NCI-H2196 treated with DMSO at 0.1 percent for 48 hours (cell line): ENCODE results near the gene TRAF4.
A peak's percentile ranks its signal among the peaks of the same experiment; 100 is the strongest.
"Not testable (repeated sequence)": the region's sequence is repeated elsewhere in the genome, so short reads cannot be mapped to it uniquely, and the experiment has no call there.

ENCODE experiments used
- DNase-seq: peaks from one replicate; lab custom pipeline; 2025; ENCODE audit not compliant: unreplicated experiment; lab: John Stamatoyannopoulos, UW

The TRAF4 gene

GRCh38 chr17:28714281-28714680 is 29.5 kb upstream of the TRAF4 start:
- no peak for DNase-seq

- DNase-seq = no peak
These were observed 28.6 kb upstream of the TRAF4 start for GRCh38 chr17:28715217-28715616.

- DNase-seq = no peak
These were observed 26.9 kb upstream of the TRAF4 start for GRCh38 chr17:28716740-28717577.

DNA sequence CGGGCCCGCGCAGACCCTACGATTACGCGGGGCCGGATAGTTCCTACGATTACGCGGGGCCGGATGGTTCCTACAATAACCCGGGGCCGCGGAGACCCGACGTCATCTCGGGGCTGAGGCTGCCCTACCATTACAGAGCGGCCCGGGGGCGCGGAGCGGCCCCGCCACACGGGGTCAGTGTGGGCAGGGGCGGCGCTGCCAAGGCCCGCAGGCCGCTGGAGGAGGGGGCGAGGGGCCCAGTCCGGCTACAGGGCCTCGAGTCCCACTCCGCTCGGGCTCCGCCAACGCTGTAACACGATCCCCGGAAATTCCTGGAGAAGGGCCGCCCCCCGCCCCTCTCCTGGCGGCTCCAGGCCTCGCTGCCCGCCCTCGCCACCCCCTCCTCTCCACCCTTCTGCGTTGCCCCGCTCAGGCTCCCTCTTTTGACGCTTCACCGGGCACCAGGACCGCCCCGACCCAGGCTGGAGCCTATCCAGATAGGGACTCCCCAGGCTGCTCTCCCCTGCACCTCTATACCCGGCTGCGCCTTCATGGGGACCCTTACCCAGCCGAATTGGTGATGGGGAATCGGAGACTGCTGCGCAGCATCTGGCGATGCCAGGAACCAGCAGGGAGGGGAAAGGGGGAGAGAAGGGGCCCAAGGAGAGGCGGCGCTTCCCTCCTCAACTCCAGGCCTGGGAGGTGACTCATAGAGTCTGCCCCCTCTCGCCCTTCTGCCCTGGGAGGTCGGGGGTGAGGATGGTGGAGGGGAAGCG is 26.1 kb upstream of the TRAF4 start, which contains the start of gene RAB34:
TSS of gene RAB34 (minus strand) at position 291 of the 755 bp plus-strand sequence. CDS start 602 bp downstream, outside the sequence.
- DNase-seq = no peak

GRCh38 chr17:28718333-28719020 is 25.3 kb upstream of the TRAF4 start:
- no peak for DNase-seq

GRCh38 chr17:28719021-28719433 is 24.8 kb upstream of the TRAF4 start:
- no peak for DNase-seq

- DNase-seq = no peak
These were observed 23.4 kb upstream of the TRAF4 start for GRCh38 chr17:28720247-28720996.

DNA sequence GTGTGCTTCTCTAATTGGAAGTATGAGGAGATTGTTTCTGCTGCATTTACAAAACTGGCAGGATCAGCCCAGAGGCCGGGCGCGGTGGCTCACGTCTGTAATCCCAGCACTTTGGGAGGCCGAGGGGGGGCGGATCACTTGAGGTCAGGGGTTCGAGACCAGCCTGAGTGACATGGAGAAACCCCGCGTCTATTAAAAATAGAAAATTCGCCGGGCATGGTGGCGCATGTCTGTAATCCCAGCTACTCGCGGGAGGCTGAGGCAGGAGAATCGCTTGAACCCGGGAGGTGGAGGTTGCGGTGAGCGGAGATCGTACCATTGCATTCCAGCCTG is 22.8 kb upstream of the TRAF4 start:
- DNase-seq = not testable (repeated sequence)

DNA sequence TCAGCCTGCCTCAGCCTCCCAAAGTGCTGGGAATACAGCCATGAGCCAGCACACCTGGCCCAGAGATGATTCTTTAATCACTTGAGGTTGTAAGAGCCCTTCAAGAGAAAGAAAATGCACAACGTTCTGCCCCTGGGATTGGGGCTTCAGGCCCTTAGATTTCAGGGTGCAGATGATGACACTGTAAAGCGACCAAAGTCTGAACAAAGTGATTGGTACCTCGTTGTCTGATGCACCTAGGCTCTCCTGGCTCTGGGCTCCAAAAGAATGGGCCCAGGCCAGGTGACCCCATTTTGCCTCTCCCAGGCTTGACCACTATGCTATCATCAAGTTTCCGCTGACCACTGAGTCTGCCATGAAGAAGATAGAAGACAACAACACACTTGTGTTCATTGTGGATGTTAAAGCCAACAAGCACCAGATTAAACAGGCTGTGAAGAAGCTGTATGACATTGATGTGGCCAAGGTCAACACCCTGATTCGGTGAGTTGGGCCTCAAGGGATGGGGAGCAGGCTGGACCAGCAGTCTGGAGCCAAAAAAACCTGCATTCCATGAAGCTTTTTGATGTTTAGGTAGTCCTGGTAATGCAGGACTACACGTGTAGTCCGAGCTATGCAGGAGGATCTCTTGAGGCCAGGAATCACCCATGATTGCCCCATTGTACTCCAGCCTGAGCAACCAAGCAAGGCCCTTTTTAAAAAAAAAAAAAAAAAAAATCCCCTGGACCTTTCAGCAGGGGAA is 21.2 kb upstream of the TRAF4 start:
- DNase-seq = no peak

- no peak for DNase-seq
These were observed 20.5 kb upstream of the TRAF4 start for GRCh38 chr17:28723159-28723835.

- not testable (repeated sequence) for DNase-seq
These were observed 19.8 kb upstream of the TRAF4 start for GRCh38 chr17:28723836-28724499.

DNA sequence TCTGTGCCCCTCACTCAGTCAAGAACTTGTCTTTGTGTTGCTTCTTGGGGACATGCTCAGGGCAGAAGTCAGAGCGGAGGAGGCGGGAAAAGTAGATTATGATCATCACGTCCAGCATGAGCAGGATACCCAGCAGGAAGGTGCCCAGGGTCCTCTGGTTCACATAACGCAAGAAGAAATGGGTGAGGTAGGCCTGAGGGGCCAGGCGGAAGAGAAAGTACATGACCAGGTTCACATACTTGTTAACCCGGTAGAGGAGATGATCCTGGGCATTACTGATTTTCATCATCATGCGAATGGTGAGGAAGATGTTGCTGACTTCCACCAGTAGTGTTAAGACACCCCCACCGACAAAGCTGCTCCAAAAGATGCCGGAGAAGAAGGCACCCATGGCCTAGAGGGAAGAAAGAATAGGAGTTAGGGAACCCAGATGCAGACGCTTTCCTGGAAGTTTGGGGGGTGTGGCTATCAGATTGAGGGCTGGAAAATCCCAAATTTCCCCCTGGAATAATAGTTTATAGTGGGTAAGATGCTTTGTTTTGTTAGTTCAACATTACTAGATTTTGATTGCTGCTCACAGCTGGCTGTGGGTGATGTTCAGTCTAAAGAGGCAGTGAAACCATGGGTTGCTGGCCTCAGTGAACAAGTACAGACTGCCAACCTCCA is 19.2 kb upstream of the TRAF4 start:
- DNase-seq = no peak

DNA sequence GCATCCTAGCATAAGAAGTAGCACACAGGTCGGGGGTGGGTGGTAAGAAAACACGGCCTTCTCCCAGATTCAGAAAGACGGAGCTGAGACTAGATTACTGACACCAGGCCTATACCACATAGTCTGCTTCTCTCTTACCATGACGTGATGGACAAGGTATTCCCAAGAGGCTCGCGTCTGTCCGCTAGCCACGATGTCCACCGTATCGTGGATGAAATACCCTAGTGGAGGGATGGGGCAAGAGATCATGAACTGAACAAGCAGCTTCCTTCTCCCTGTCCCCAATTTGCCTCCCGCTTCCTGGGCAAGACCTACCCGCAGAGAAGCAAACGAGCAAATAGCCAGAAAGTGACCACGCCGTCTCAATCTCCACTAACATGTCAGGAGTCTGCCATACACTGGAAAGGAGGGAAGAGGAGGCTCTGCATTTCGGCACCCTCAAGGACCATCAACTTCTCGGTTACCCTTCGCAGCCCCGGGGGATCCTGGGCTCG is 18.6 kb upstream of the TRAF4 start:
- DNase-seq = no peak

DNA sequence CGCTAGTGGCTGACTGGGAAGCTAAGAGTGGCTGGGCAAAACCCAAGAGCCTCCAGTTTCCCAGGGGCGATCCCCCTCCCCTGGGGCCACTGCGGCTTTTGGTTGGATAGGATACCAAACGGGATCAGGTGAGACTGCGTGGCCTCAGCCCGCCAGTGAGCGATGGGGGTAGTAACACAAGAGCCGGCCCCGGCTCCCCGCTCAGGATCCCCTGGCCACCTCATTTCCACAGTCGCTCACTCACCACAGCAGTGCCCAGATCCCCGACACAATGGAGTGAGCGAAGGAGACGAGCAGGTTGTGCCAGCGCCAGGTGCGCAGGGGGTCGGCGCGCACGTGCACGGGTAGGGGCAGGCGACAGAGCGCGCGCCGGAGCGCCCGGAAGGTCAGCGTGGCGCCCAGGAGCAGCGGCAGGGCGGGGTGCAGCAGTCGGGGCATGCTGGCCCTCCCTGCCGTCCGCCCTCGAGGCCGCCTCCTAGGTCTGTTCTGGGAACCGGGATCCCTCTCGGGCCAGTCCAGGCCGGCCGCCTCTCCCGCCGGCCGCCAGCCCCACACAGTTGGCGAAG is 18.1 kb upstream of the TRAF4 start:
- DNase-seq = peak; percentile 53

GRCh38 chr17:28726226-28726626 is 17.6 kb upstream of the TRAF4 start, which contains the start of gene TLCD1:
TSS of gene TLCD1 (minus strand) at chr17:28726233. CDS start at chr17:28726097, 136 bp downstream.
- no peak for DNase-seq

GRCh38 chr17:28726627-28727491 is 17.0 kb upstream of the TRAF4 start:
- peak; percentile 84 for DNase-seq
